Right lobe of liver (tissue), 6 donors: ENCODE data around the gene SERPINE1. TPM values are rescaled to one million over a fixed set of nuclear protein-coding genes. Genes with fewer than 3 reads are reported as not detected.

Experiments used
- ATAC-seq, 4 donors: fragments of 200-7000 bp; cut with Tn5 transposase; one replicate each; pipeline ENCODE4 v1.9.1; 2020; ENCODE audit warnings: mild to moderate bottlenecking in 4 of 4, moderate library complexity in 4 of 4
- DNase-seq, 3 donors: peaks; one replicate each; pipeline ENCODE4 v3.0.0-alpha.2; 2020
- H3K27ac ChIP-seq, 3 donors: fragments of 200-600 bp; one replicate each; pipeline ENCODE4 v1.8.0; 2022
- H3K27me3 ChIP-seq, 2 donors: fragments of 200-600 bp; one replicate each; pipeline ENCODE4 v1.8.0; 2022
- H3K36me3 ChIP-seq, 4 donors: fragments of 200-600 bp; sonication (generic) in 1 of 4; one replicate each; pipeline versions ENCODE4 v1.5.1 to v1.8.0; 2017 to 2022; ENCODE audit warnings: control low read depth in 1 of 4
- H3K4me1 ChIP-seq, 4 donors: fragments of 200-600 bp; sonication (generic) in 1 of 4; one replicate each; pipeline versions ENCODE4 v1.5.1 to v1.8.0; 2017 to 2022; ENCODE audit warnings: control low read depth in 1 of 4
- H3K4me3 ChIP-seq, 3 donors: fragments of 200-600 bp; one replicate each; pipeline ENCODE4 v1.8.0; 2022
- H3K9me3 ChIP-seq, 4 donors: fragments of 200-600 bp; sonication (generic) in 1 of 4; one replicate each; pipeline versions ENCODE4 v1.5.1 to v1.8.0; 2017 to 2022; ENCODE audit warnings: control low read depth in 1 of 4
- POLR2A ChIP-seq: fragments of 450-650 bp; IDR thresholded peaks from one replicate; pipeline ENCODE4 v1.6.1; 2017; ENCODE audit warnings: antibody characterized with exemption, mild to moderate bottlenecking
- WGBS: methylation state at CpG from one replicate; pipeline ENCODE4 v1.1.6; 2018; ENCODE audit warnings: low coverage, low lambda C conversion rate; ENCODE audit not compliant: insufficient coverage; ENCODE audit errors: missing lambda C conversion rate; 5-methylcytosine and 5-hydroxymethylcytosine counted together
- intact Hi-C, 2 donors: fragments of 100-400 bp; cut with DNase I; formaldehyde crosslinking; loops; one replicate each; pipeline versions ENCODE4 v1.11.2 to v1.14.1; 2022
- total RNA-seq, 6 experiments: library from RNA; depleted of rRNA in 2 of 6; stranded (reverse); fragments of >200 nt in 2 of 6; fragmentation: NEBNext Ultra II Directional in 3 of 6; extraction: Animal tissue kit (Norgen Biotek cat#: 25700) in 3 of 6; gene quantifications; one replicate each; pipeline versions ENCODE4 v1.1.0 to v1.2.4, GENCODE V29; 2016 to 2023
- TF ChIP-seq, protein P1 (sequence below), 4 donors: fragments of 200-600 bp in 3 of 4; fragments of 450-650 bp in 1 of 4; IDR thresholded peaks; one replicate each; pipeline versions ENCODE4 v1.5.1 to v1.8.0; 2016 to 2022; ENCODE audit warnings: antibody characterized with exemption in 4 of 4, mild to moderate bottlenecking in 2 of 4
- donor health status: DM: no; HTN: yes; CAD: no.
- donor health status: DM: no; HTN: no; CAD: no.
- donor health status: DM: no; HTN: no; CAD: no.
- donor health status: DM: no; HTN: yes; CAD: no.
- donor health status: DM: no; HTN: yes; CAD: no.

SERPINE1 gene
- total RNA-seq, 6 experiments from 2014 or later = 5.4 to 497 (median 98.6) TPM

GRCh38 chr7:101171442-101171837 lies 44.5 kb downstream of the SERPINE1 start:
- Histone ChIP-seq H3K4me3 (no peak overlapping the region), H3K27ac (no peak overlapping the region), H3K9me3 (no peaks in the 10 kb centered on the region), H3K4me1 (peaks cover 0 to 18% (median 0%) of the 10 kb centered on the region in 4 donors), H3K27me3 (peaks cover 5 to 39% of the 10 kb centered on the region in 2 donors), H3K36me3 (no peaks in the 10 kb centered on the region)
- DNase-seq = no peak
- intact Hi-C loops = no loop called here
- no peak for TF ChIP-seq POLR2A
- TF ChIP-seq, protein P1, sequence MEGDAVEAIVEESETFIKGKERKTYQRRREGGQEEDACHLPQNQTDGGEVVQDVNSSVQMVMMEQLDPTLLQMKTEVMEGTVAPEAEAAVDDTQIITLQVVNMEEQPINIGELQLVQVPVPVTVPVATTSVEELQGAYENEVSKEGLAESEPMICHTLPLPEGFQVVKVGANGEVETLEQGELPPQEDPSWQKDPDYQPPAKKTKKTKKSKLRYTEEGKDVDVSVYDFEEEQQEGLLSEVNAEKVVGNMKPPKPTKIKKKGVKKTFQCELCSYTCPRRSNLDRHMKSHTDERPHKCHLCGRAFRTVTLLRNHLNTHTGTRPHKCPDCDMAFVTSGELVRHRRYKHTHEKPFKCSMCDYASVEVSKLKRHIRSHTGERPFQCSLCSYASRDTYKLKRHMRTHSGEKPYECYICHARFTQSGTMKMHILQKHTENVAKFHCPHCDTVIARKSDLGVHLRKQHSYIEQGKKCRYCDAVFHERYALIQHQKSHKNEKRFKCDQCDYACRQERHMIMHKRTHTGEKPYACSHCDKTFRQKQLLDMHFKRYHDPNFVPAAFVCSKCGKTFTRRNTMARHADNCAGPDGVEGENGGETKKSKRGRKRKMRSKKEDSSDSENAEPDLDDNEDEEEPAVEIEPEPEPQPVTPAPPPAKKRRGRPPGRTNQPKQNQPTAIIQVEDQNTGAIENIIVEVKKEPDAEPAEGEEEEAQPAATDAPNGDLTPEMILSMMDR (IDR thresholded peaks at IDR 0.05) = peak in 1 of 4 donors; percentile 4
- 1% methylated on average over 12 of the region's 13 CpGs for WGBS
- no peak for ATAC-seq

DNA sequence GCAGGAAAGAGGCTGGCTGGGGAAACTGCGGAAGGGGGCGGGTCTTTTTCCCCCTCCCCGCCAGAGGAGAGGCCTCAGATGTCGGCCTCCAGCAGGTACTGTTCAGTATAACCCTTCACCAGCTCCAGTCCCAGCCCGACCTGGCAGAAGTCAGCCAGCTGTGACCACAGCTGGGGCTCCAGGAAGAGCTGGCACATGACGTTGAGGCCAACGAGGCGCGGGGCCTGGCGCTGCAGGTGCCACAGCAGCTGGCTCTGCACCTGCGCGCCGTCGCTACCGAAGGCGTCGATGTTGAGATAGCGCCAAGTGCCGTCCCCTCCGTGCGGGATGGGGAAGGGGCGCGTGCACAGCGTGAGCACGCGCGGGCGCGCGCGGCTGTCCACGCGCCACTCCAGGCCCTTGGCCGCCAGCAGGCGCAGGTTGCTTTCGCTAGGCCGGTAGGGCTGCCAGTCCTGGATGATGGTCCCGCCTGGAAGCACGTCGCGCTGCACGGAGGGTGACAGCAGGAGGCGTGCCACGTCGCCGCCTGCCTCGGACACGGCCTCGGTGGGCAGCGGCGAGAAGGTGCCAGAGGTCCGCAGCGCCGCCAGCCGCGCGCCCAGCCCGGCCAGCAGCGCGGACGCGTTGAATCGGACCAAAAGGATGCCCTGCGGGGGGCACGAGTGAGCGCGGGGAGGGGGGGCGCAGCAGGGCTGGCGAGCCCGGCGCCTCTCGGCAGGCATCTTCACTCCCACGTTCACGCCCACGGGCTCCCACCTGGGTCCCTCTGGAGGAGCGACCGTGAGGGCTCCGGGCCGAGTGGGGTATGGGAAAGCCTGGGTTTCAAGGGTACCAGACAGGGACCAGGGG lies 45.3 kb downstream of the SERPINE1 start:
- 0% methylated on average over 11 of the region's 79 CpGs for WGBS

DNA sequence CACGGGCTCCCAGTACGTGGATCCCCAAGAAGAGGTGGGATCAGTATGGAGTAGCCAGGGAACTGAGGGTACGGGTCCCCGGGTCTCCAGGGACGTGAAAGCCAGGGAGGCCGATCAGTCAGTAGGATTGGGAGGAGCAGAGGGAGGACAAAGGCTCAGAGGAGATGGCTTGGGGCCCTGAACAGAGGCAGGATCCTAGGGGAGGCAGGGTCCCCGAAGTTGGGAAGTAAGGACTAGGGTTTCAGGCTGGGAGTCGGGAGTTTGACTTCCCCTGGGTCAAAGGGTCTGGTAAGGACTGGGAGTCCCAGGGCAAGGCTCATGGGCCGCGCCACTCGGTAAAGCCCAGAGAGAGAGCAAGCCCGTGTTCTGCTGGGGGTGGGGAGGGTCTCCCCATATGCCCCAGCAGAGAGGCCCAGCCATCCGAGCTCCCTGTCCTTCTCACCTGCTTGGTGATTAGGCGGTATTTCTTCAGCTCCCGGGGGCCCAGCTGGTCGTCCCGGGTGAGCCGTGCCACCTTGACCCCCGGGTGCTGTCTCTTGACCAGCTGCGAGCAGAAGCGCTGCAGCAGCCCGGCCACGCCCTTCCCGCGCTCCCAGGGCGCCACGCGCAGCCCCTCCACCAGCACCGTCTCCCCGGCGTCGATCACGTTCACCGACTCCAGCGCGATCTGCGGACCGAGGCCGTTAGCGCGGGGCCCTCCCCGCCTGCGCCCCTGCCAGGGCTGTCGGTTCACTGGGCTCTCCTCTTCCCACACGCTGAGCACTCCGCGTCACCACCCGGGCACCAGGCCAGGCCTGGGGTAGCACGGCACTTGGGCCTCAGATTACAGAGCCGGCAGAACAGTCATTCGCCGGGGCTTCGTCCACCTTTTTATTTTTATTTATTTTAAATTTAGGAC lies 46.2 kb downstream of the SERPINE1 start:
- peaks cover 0 to 18% (median 0%) of the 10 kb centered on the region in 4 donors for H3K4me1 ChIP-seq
- intact Hi-C loops = no loop called here
- H3K36me3 ChIP-seq = no peaks in the 10 kb centered on the region
- 1% methylated on average over 19 of the region's 53 CpGs for WGBS
- DNase-seq (peak; percentile 82 to 86 (median 83)), ATAC-seq (peak; percentile 70 to 87 (median 76))
- H3K27me3 ChIP-seq = peaks cover 5 to 39% of the 10 kb centered on the region in 2 donors
- TF ChIP-seq POLR2A = no peak
- TF ChIP-seq, protein P1 (IDR thresholded peaks at IDR 0.05) = no peak
- H3K27ac ChIP-seq = no peak overlapping the region
- no peak overlapping the region for H3K4me3 ChIP-seq
- no peaks in the 10 kb centered on the region for H3K9me3 ChIP-seq

More for the DNA sequence above, 45.3 kb downstream of the SERPINE1 start:
- no peaks in the 10 kb centered on the region for H3K36me3 ChIP-seq
- intact Hi-C loops = no loop called here
- ATAC-seq (no peak), DNase-seq (no peak)
- no peak overlapping the region for H3K27ac ChIP-seq
- no peaks in the 10 kb centered on the region for H3K9me3 ChIP-seq
- TF ChIP-seq, protein P1 (IDR thresholded peaks at IDR 0.05) = no peak
- TF ChIP-seq POLR2A = no peak
- peaks cover 0 to 18% (median 0%) of the 10 kb centered on the region in 4 donors for H3K4me1 ChIP-seq
- no peak overlapping the region for H3K4me3 ChIP-seq
- peaks cover 5 to 39% of the 10 kb centered on the region in 2 donors for H3K27me3 ChIP-seq

DNA sequence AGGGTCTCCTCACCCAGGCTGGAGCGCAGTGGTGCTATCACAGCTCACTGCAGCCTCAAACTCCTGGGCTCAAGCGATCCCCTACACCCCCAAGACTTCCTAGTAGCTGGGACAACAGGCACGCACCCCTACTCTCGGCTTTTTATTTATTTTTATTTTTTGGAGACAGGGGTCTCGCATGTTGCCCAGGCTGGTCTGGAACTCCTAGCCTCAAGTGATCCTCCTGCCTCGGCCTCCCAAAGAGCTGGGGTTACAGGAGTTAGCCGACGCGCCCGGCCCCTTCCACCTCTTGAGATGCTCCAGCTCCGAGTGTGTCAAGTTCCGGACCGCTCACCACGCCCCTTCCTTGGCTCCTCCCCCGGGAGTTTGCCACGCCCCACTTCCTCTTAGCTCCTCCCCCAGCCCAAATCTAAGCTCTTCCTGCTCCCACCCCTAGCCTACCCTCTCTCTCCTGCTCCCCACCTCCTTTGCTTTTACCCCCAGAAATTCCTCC lies 46.9 kb downstream of the SERPINE1 start:
- no peak for DNase-seq
- Histone ChIP-seq H3K27ac (no peak overlapping the region), H3K36me3 (no peaks in the 10 kb centered on the region), H3K27me3 (peaks cover 5 to 39% of the 10 kb centered on the region in 2 donors), H3K4me1 (peaks cover 0 to 18% (median 0%) of the 10 kb centered on the region in 4 donors), H3K4me3 (no peak overlapping the region), H3K9me3 (no peaks in the 10 kb centered on the region)
- intact Hi-C loops = no loop called here
- 7% methylated on average over 12 of the region's 16 CpGs for WGBS
- ATAC-seq = peak in 2 of 4 donors; percentile 19 to 31
- TF ChIP-seq, protein P1 (IDR thresholded peaks at IDR 0.05) = no peak
- TF ChIP-seq POLR2A = no peak
